ENCODE measurements around the gene OR8B12.
"Not testable (repeated sequence)": the region's sequence is repeated elsewhere in the genome, so short reads cannot be mapped to it uniquely, and the experiment has no call there.

Gene OR8B12

DNA sequence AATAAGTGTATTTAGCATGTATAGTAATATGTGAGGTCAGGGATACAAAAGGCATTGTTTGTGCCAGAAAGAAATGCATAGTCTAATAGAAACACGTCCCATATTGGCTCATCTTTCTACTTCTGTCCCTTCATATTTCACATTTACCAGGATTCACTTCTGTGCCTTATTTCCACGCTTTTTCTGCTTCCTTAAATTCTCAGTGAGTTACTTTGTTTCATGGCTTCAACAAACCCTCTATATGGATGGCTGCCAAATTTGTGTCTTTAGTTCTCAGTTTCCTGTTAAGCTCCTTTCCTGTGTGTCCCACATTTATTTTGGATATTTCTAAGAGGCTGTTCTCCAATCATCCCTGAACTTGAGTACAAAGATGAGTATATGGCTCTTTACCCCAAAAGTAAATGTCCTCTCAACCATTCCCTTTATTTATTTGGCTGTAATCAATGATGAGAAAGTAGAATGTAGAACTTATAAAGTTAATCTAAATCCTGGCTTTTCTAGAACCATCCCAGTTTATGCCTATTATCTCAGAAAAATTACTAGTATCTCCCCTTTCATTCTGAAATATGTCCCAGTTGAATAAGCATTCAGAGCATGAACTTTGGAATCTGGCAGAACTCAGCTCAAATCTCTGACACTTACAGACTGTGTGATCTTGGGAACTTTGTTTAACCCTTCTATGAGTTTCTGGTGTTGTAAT, 23.5 kb downstream of the OR8B12 start:
- FAIRE-seq = no peak

GRCh38 chr11:124518989-124519451, 24.4 kb downstream of the OR8B12 start:
- FAIRE-seq = no peak

GRCh38 chr11:124517314-124517713, 26.1 kb downstream of the OR8B12 start:
- FAIRE-seq = no peak

DNA sequence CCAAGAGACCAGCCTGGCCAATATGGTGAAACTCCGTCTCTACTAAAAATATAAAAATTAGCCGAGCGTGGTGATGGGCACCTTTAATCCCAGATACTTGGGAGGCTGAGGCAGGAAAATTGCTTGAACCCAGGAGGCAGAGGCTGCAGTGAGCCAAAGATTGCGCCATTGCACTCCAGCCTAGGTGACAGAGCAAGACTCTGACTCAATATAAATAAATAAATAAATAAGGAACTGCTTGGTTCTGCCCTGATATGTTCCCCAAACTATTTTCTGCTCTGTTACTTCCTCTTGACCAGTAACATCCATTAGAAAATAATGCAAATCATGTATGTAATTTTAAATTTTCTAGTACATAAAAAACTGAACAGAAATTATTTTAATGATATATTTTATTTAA, 28.8 kb downstream of the OR8B12 start:
- FAIRE-seq = not testable (repeated sequence)

GRCh38 chr11:124514131-124514530, 29.3 kb downstream of the OR8B12 start:
- FAIRE-seq = no peak

- FAIRE-seq = no peak
Measured at GRCh38 chr11:124511745-124512144, 31.7 kb downstream of the OR8B12 start.

DNA sequence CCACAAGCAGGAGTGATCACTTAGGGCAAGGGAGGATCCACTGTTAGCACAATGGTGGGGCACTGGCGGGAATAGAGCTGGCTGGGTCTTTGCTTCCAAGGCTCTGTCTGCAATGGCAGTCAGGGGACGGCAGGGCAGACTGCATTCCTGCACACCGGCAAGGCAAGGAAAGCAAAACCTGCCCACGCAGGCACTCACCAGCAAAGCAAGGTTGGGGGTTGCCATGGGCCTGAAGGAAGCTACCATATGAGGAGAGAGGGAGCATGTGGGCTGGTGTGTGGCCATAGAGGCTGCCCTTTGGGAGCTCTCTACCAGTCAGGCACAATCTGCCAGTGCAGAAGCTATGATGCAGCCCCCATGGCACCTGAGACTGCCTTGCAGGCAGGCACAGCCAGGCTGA, 33.2 kb downstream of the OR8B12 start:
- no peak for FAIRE-seq

- FAIRE-seq = no peak
Measured at GRCh38 chr11:124499711-124500110, 43.7 kb downstream of the OR8B12 start.

GRCh38 chr11:124493016-124493655, 50.3 kb downstream of the OR8B12 start:
- FAIRE-seq = no peak
